Stimulated activated CD8-positive, alpha-beta memory T cell treated with anti-CD3 and anti-CD28 coated beads, Interleukin-12 subunit alpha, Interleukin-12 subunit beta, amount 100 ng/mL, for 1 hour (primary cell): ENCODE data around the gene CD48.
A peak's percentile ranks its signal among the peaks of the same experiment; 100 is the strongest.

Experiments
- DNase-seq: peaks from one replicate; pipeline ENCODE4 v3.0.0-alpha.2; 2020; ENCODE audit warnings: low read depth

Gene CD48

GRCh38 chr1:160711602-160712311, at the start of gene CD48:
Gene CD48, minus strand, starts transcription at chr1:160711822. Its CDS starts 59 bp downstream, at chr1:160711763.
- DNase-seq, result peak; percentile 26

- DNase-seq, result no peak
Observed at GRCh38 chr1:160761046-160761445, 49.4 kb upstream of the CD48 start.

GRCh38 chr1:160759740-160760139, 48.1 kb upstream of the CD48 start:
- no peak for DNase-seq

- no peak for DNase-seq
Observed at GRCh38 chr1:160758521-160758920, 46.9 kb upstream of the CD48 start.

- DNase-seq, result no peak
Observed at GRCh38 chr1:160756849-160757201, 45.2 kb upstream of the CD48 start.

DNA sequence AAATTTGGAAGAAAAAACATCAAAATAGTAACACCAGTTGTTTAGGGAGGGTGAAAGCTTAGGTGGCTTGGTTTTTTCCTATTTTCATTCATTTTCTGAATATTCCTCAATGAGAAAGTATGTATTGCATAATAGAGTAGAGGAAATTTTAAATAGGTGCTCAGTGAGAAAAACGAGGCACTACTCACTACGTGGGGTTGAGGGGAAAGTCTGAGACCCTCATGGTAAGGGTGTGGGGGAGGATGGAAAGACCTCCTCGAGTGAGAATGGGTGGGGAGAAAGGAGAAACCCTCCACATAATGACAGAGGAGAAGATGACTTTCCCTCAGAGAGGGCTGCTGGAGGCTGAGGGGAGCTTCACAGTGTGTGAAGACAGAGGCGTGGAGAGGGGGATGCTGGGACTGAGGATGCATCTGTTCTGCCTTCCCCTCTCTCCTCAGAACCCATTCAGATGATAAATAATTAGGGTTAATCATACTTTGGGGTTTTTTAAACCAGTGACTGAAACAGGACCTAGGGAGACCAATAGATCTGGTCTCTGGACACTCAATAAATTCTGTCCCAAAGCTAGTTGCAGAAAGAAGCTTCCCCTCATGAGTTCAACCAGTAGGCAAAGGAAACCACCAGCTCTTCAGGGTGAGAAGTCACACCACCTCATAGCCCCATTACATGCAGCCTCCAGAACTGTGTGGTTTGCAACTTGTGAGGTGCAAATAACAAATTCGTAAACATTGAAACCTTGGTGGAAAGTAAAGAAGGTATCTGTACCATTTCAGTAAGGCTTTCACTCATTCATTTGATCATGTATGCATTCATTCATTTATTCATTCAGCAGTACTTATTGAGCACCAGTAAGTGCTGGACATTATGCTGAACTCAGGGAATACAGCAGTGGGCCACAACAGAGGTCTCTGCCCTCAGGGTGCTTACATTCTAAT, 44.6 kb upstream of the CD48 start:
- no peak for DNase-seq

DNA sequence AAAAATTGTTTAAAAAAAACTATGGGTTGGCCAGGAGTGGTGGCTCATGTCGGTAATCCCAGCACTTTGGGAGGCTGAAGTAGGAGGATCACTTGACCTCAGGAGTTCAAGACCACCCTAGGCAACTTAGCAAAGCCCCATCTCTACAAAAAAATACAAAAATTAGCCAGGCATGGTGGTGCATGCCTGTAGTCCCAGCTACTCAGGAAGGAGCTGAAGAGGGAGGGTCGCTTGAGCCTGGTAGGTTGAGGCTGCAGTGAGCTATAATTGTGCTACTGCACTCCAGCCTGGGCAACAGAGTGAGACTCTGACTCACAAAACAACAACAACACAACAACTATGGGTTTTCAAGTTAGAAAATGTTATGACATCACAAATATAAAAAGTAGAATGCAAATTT, 43.8 kb upstream of the CD48 start:
- DNase-seq, result no peak

DNA sequence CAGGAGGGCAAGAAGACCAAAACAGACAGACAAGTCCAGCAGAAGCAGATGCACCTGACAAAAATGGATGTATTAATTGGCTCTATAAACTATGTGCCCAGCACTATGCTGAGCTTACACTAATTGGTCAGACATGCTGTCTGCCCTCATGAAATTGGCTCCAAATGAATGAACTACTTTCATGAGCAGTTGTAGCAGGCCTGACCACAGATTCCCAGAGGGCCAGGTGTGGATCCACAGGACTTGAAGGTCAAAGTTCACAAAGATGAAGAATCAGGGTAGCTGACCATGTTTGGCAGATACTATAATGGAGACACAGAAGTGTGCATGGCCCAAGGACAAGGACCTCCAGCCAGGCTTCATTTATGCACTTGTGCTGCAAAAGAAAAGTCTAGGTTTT, 42.0 kb upstream of the CD48 start:
- DNase-seq, result no peak

- no peak for DNase-seq
Observed at GRCh38 chr1:160752924-160753323, 41.3 kb upstream of the CD48 start.

DNA sequence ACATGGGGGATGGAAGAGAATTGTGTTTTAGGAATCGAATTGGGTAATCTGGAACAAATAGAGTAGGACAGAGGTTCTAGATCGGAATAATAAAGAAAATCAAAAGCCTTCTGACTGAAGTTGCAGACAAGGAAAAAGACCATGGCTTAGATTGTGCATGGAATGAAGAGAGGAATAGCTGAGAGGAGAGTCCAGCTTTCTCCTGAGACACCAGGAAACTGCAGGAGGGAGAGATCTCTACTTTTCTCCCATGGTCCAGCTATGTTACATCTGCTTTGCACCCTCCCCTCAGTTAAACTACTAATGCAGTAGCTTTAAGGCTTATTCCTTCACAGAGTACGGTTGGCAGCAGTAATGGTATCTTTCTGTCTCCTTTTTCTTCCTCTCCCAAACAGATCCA, 40.8 kb upstream of the CD48 start:
- no peak for DNase-seq

- no peak for DNase-seq
Observed at GRCh38 chr1:160750608-160751007, 39.0 kb upstream of the CD48 start.

- no peak for DNase-seq
Observed at GRCh38 chr1:160748878-160749269, 37.3 kb upstream of the CD48 start.

DNA sequence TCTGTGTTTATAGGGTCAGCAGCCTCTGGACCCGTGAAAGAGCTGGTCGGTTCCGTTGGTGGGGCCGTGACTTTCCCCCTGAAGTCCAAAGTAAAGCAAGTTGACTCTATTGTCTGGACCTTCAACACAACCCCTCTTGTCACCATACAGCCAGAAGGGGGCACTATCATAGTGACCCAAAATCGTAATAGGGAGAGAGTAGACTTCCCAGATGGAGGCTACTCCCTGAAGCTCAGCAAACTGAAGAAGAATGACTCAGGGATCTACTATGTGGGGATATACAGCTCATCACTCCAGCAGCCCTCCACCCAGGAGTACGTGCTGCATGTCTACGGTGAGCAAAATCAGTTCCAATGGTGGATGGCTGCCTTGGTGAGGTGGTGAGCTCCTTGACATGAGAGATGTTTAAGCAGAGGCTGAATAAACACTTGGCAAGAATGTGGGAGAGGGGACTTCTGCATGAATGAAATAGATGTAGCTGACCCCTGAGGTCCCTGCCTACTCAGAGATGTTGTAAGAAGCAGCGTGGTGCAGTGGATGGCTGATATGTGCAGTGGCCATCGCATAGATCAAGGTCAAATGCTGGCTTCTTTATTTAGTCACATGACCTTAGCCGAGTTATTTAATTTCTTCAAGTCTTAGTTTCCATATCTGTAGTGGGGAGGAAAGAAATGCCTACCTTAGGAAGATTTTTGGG, 36.7 kb upstream of the CD48 start:
- DNase-seq, result no peak

DNA sequence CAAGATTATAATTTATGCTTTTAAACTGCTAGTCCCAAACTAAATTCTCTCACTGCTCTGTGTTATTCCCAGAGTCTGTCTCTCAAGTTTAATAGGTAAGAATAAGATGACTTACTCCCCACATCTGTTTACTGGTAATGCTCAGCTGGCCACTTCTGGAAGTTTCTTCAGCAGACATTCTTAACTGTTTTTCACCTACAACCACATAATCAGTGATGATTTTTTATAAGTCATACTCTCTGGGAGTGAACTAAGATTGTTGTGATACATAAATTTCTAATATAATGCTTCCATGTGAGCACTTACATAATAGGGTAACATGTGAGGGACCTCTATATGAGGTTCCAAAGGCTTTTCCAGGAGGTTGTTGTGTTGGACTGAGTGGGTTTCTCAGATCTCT, 36.1 kb upstream of the CD48 start:
- DNase-seq, result no peak

GRCh38 chr1:160746836-160747500, 35.3 kb upstream of the CD48 start:
- no peak for DNase-seq

GRCh38 chr1:160745551-160745950, 33.9 kb upstream of the CD48 start:
- no peak for DNase-seq

DNA sequence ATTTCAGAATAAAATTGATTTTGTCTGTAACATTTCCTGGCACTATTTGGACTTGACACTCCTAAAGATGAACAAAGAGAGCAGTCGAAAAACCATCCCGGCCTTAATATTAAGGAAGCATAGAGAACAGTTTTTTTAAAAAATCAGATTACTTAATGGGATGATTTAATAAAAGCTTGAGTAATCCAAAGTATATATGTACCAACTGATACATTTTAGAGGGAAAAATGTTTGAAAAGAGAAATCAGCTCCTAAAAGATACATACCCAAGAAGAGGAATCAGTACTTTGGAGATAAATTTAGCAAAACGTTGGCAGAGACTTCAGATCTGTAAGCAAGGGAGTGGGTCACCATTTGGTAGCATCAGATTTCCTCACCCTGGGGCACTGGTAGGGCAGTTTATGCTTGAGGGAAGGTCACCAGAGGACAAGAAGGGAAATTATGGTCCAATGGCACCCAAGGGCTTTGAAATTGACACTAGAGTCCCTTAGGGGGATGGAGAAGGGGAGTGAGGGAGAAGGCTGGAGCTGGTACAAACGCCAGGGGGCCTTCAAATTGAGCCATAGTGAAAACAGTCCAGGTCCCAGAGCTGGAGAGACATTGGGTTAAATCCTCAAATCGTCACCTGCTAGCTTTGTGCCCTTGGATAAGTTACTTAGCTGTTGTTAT, 33.4 kb upstream of the CD48 start:
- no peak for DNase-seq

DNA sequence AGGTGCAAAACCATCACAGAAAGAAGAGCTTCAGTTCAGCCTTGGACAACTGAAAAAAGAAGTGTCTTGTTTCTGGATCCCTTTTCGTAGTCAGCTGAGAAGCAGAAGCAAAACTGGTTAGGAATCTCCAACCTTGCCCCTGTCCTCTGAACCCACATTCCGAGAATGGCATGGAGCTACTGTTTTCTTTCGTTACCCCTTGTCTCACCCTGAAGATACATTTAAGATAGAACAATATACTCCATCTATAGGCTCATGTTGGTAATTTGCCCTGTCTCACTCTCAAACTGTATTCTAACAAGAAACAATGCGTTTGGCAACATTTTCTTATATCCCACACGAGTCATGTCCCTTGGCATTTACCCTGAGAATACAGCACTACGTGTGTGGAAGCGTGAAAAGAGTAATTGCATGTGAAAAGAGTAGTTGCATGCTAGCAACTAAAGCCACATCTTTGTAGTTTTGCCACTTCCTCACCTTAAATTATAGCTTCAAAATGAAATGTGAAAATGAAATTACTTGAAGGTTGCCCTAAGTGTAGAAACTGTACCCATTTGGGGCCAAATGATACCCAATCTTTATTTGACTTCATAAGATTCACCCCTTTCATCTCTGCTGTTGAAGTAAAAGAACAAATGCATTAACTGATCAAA, 32.7 kb upstream of the CD48 start:
- no peak for DNase-seq

DNA sequence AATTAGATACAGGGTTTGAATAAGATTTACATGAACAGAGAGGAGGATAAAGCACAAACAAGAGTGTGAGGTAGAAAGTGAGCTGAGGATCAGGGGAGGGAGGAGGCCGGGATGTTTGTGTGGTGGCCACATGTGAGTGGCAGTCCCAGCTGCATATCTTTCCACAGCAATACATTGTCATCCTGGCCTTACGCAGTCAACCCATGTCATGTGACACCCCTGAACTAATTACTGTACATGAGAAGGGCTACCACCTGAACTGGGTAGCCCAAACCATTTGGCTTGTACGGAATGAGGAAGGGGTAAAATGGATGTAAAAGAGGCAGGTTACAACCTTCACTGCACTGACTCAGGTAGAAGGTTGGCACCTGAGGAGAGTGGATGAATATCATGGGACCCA, 31.6 kb upstream of the CD48 start:
- DNase-seq, result no peak

DNA sequence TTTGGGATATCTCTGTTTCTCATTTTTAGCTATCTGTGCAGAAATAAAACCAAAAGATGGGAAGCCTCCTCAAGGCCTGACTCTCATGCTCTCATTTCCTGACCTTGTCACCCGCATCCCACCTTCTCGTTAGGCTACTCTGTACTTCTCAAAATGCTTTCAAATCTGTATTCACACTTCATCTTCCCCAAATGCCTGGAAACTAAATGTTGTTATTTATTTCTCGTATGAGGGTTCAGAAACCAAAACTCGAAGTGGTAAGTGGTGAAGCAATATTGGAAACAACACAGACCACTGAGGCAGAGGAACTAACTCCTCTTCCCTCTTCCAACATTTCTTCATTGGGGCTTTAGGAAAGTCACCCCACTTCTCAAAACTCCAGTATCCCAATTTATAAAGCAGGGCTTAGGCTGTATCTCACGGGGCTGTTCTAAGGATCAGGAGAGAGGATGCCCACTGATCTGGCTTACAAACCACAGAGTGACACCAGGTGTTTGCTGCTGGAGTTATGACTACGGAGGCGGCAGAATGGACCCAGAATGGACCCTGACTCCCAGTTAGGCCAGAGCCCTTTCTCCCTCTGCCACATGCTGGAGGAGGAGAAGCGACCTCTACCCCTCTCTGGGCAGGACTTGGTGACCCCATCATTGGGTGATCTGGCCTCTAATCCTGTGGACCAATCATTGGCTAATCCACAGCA, 31.0 kb upstream of the CD48 start:
- no peak for DNase-seq
